HepG2 (cell line): Measurements from ENCODE around the gene IFNA2. TPM values are rescaled to one million over a fixed set of nuclear protein-coding genes. Genes with fewer than 3 reads are reported as not detected.
"Not testable (repeated sequence)": the region's sequence is repeated elsewhere in the genome, so short reads cannot be mapped to it uniquely, and the experiment has no call there.

Source experiments
- ATAC-seq: fragments of 200-7000 bp; cut with Tn5 transposase; 3 replicates; pipeline ENCODE4 v1.9.1; 2020; ENCODE audit warnings: mild to moderate bottlenecking, moderate library complexity
- Bru-seq: library from RNA; stranded (reverse); fragments of 400-500 nt; gene quantifications from one replicate; lab custom pipeline; 2021; lab: Mats Ljungman, UMichigan
- BruChase-seq, 2 experiments: library from RNA; stranded (reverse); fragments of 400-500 nt; gene quantifications; one replicate each; lab custom pipeline; 2021; lab: Mats Ljungman, UMichigan
- BruUV-seq: library from RNA; stranded (reverse); fragments of 400-500 nt; replicated peaks from 2 replicates; lab custom pipeline; 2021; lab: Mats Ljungman, UMichigan
- CTCF ChIA-PET: fragments of 300-600 bp; formaldehyde crosslinking; extraction: SDS; loops from one replicate; lab custom pipeline; 2021; ENCODE audit warnings: low total read pairs, inconsistent platforms, low intra/inter-chr PET ratio; lab: Yijun Ruan, JAX
- POLR2A ChIA-PET: fragments of 350-600 bp; sonication (Branson Sonifier 250); formaldehyde crosslinking; loops from one replicate; lab custom pipeline; 2020; ENCODE audit warnings: antibody characterized with exemption, inconsistent platforms; lab: Yijun Ruan, JAX
- DNase-seq: peaks from one replicate; pipeline ENCODE4 v3.0.0-alpha.2; 2015; ENCODE audit warnings: low spot score
- FAIRE-seq: peaks from 3 replicates; lab custom pipeline; 2011; peaks lifted over from hg19 to GRCh38; lab: Jason Lieb, UNC
- H2AFZ ChIP-seq: one replicate; pipeline ENCODE4 v1.6.1; 2011; ENCODE audit warnings: low read length, inconsistent platforms
- H3K27ac ChIP-seq: fragments of 300-600 bp; 3 replicates; pipeline ENCODE4 v1.8.0; 2011; ENCODE audit warnings: mixed run types, mild to moderate bottlenecking, mixed read lengths, low read length, inconsistent platforms; ENCODE audit not compliant: insufficient read depth; ENCODE audit errors: extremely low read length
- H3K27me3 ChIP-seq, 2 experiments: fragments of 200-600 bp in 1 of 2; 2 replicates in 1 of 2; 3 replicates in 1 of 2; pipeline versions ENCODE4 v1.6.0 to v1.8.0; 2011; ENCODE audit warnings: low read length in 2 of 2, mild to moderate bottlenecking in 2 of 2, moderate library complexity in 2 of 2, inconsistent platforms in 1 of 2; ENCODE audit not compliant: insufficient read depth in 2 of 2, control insufficient read depth in 1 of 2
- H3K36me3 ChIP-seq, 2 experiments: fragments of 200-600 bp in 1 of 2; replicated peaks in 1 of 2; 2 replicates in 1 of 2; 3 replicates in 1 of 2; pipeline versions ENCODE4 v1.5.1 to v1.8.0; 2011; ENCODE audit warnings: low read length in 2 of 2, inconsistent platforms in 1 of 2; ENCODE audit not compliant: insufficient read depth in 2 of 2, control insufficient read depth in 1 of 2
- H3K4me1 ChIP-seq: 2 replicates; pipeline ENCODE4 v1.5.1; 2012; ENCODE audit warnings: low read length, inconsistent platforms; ENCODE audit not compliant: insufficient read depth
- H3K4me2 ChIP-seq: 2 replicates; pipeline ENCODE4 v1.6.0; 2011; ENCODE audit warnings: low read depth, low read length, inconsistent platforms
- H3K4me3 ChIP-seq, 3 experiments: fragments of 200-600 bp in 1 of 3; sonication (generic), shearing (Covaris generic) in 1 of 3; replicated peaks in 1 of 3; 2 replicates each; pipeline ENCODE4 v1.5.1; 2011 to 2016; ENCODE audit warnings: low read length in 3 of 3, inconsistent platforms in 2 of 3, low read depth in 2 of 3, mild to moderate bottlenecking in 2 of 3, control low read depth in 1 of 3, mixed read lengths in 1 of 3; ENCODE audit not compliant: insufficient read depth in 1 of 3
- H3K79me2 ChIP-seq: one replicate; pipeline ENCODE4 v1.6.1; 2011; ENCODE audit warnings: low read length, inconsistent platforms; ENCODE audit not compliant: insufficient read depth
- H3K9ac ChIP-seq: 2 replicates; pipeline ENCODE4 v1.6.0; 2011; ENCODE audit warnings: mild to moderate bottlenecking, low read depth, low read length, inconsistent platforms; ENCODE audit not compliant: insufficient read depth
- H3K9me3 ChIP-seq: 2 replicates; pipeline ENCODE4 v1.5.1; 2012; ENCODE audit warnings: mild to moderate bottlenecking, low read length
- H4K20me1 ChIP-seq: 2 replicates; pipeline ENCODE4 v1.6.0; 2011; ENCODE audit warnings: inconsistent platforms, mild to moderate bottlenecking, low read length, moderate library complexity; ENCODE audit not compliant: insufficient read depth
- IKZF1 ChIP-seq: fragments of 450-650 bp; IDR thresholded peaks from 2 replicates; pipeline ENCODE4 v1.7.1; 2016
- SALL1 ChIP-seq: sonication (generic); formaldehyde crosslinking; IDR thresholded peaks from 2 replicates; pipeline ENCODE4 v1.8.0; 2022; ENCODE audit warnings: mild to moderate bottlenecking, missing genetic modification reagents
- ZIK1 ChIP-seq: sonication (generic); formaldehyde crosslinking; IDR thresholded peaks from 2 replicates; pipeline ENCODE4 v1.5.0; 2020; ENCODE audit warnings: mild to moderate bottlenecking, low read depth, missing genetic modification reagents, borderline replicate concordance
- WGBS: methylation state at CpG from one replicate; pipeline ENCODE4 v1.1.6; 2017; ENCODE audit warnings: low lambda C conversion rate; 5-methylcytosine and 5-hydroxymethylcytosine counted together
- in situ Hi-C: cut with HindIII; loops from 2 replicates; pipeline ENCODE4 v1.10.0; 2017; ENCODE audit warnings: low pct_unique_long_range_greater_than_20kb; ENCODE audit not compliant: extremely low pct_ligation_motif_present
- intact Hi-C: fragments of 100-400 bp; cut with micrococcal nuclease; formaldehyde crosslinking; loops from one replicate; pipeline ENCODE4 v1.10.0; 2022; ENCODE audit not compliant: unreplicated experiment
- long read RNA-seq, 2 experiments: library from RNA in 1 of 2; library from polyadenylated mRNA in 1 of 2; stranded (forward) in 1 of 2; unstranded in 1 of 2; transcript quantifications; one replicate each; pipeline ENCODE4 v2.0.0, GENCODE V29; 2019 to 2022
- polyA minus RNA-seq, 3 experiments: library from RNA; depleted of rRNA, polyadenylated mRNA; stranded (reverse); fragments of >200 nt; gene quantifications; 2 replicates each; pipeline ENCODE4 v1.2.3, GENCODE V29; 2011; ENCODE audit warnings: low replicate concordance in 1 of 3
- polyA plus RNA-seq, 8 experiments: library from polyadenylated mRNA; depleted of rRNA in 3 of 8; stranded (reverse) in 7 of 8; unstranded in 1 of 8; fragments of >200 nt; fragmentation: Illumina TruSeq in 4 of 8; extraction: Trizol in 4 of 8; gene quantifications; 2 replicates each; pipeline versions ENCODE4 v1.2.1 to v1.2.3, GENCODE V29; 2011 to 2016; ENCODE audit warnings: low read depth in 4 of 8, missing spikeins in 1 of 8, mixed read lengths in 1 of 8; ENCODE audit not compliant: insufficient read depth in 1 of 8
- total RNA-seq, 5 experiments: library from RNA; depleted of rRNA; stranded (reverse); fragments of >200 nt; fragmentation: Illumina TruSeq; extraction: Trizol; gene quantifications; 2 replicates each; pipeline ENCODE4 v1.2.3, GENCODE V29; 2016; ENCODE audit warnings: low read depth in 1 of 5
- TF ChIP-seq, protein P1 (sequence below): sonication (generic); formaldehyde crosslinking; IDR thresholded peaks from 2 replicates; pipeline ENCODE4 v1.5.0; 2020; ENCODE audit warnings: mild to moderate bottlenecking, low read depth, missing genetic modification reagents, borderline replicate concordance

IFNA2 gene
- total RNA-seq (2016; rRNA removed; fragmentation: Illumina TruSeq; extraction: Trizol) = not detected in 2 replicates
- total RNA-seq (2016; cell fraction: cytosol; rRNA removed; fragmentation: Illumina TruSeq; extraction: Trizol; ENCODE audit: low read depth) = not detected in 2 replicates
- not detected in 2 replicates for total RNA-seq (2016; cell fraction: insoluble cytoplasmic fraction; rRNA removed; fragmentation: Illumina TruSeq; extraction: Trizol)
- total RNA-seq (2016; cell fraction: membrane; rRNA removed; fragmentation: Illumina TruSeq; extraction: Trizol) = not detected in 2 replicates
- not detected in 2 replicates for total RNA-seq (2016; cell fraction: nucleus; rRNA removed; fragmentation: Illumina TruSeq; extraction: Trizol)
- polyA plus RNA-seq (2011; rRNA removed) = not detected in 2 replicates
- not detected in 2 replicates for polyA plus RNA-seq (2011; cell fraction: cytosol; rRNA removed)
- polyA plus RNA-seq (2011; cell fraction: nucleus; rRNA removed) = not detected in 2 replicates
- polyA plus RNA-seq (2012) = not detected in 2 replicates
- not detected in 2 replicates for polyA plus RNA-seq (2016; cell fraction: cytosol; fragmentation: Illumina TruSeq; extraction: Trizol; ENCODE audit: low read depth)
- polyA plus RNA-seq (2016; cell fraction: insoluble cytoplasmic fraction; fragmentation: Illumina TruSeq; extraction: Trizol; ENCODE audit: low read depth) = not detected in 2 replicates
- not detected in 2 replicates for polyA plus RNA-seq (2016; cell fraction: membrane; fragmentation: Illumina TruSeq; extraction: Trizol; ENCODE audit: low read depth)
- polyA plus RNA-seq (2016; cell fraction: nucleus; fragmentation: Illumina TruSeq; extraction: Trizol; ENCODE audit: insufficient read depth, low read depth) = not detected in 2 replicates
- polyA minus RNA-seq (2011; rRNA and poly(A)+ RNA removed; ENCODE audit: low replicate concordance) = not detected in 2 replicates
- not detected in 2 replicates for polyA minus RNA-seq (2011; cell fraction: cytosol; rRNA and poly(A)+ RNA removed)
- polyA minus RNA-seq (2011; cell fraction: nucleus; rRNA and poly(A)+ RNA removed) = not detected in 2 replicates
- not detected for Bru-seq, nascent RNA
- not detected for BruChase-seq, experiment 1, labeled RNA remaining after a 6-hour chase
- not detected for BruChase-seq, experiment 2, labeled RNA remaining after a 2-hour chase
- long read RNA-seq, experiment 1 = 0 reads
- long read RNA-seq, experiment 2 = 0 reads

- H2AFZ ChIP-seq = no peak within 1 kb of the TSS
- no peak within 1 kb of the TSS for H3K4me2 ChIP-seq
- WGBS = 0% methylated on average over 1 of the region's 1 CpG
- no peak for TF ChIP-seq ZIK1 (CRISPR knock-in tag)
- TF ChIP-seq, protein P1, sequence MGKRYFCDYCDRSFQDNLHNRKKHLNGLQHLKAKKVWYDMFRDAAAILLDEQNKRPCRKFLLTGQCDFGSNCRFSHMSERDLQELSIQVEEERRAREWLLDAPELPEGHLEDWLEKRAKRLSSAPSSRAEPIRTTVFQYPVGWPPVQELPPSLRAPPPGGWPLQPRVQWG (CRISPR knock-in tag) = no peak
- TF ChIP-seq SALL1 = no peak
- TF ChIP-seq IKZF1 = no peak
- TF ChIP-seq, all 625 proteins: peak for 0
- Histone ChIP-seq H3K9me3 (no peaks in the 10 kb centered on the region), H3K4me3 (no peak within 1 kb of the TSS), H3K27me3 (no peaks in the 10 kb centered on the region), H3K36me3 (no peaks in the 10 kb centered on the region), H3K27ac (no peak within 1 kb of the TSS), H4K20me1 (no peaks in the 10 kb centered on the region), H3K79me2 (no peaks in the 10 kb centered on the region), H3K4me1 (no peaks in the 10 kb centered on the region; the same call in none of the 2 replicates), H3K9ac (no peak within 1 kb of the TSS)
- ChIA-PET POLR2A (no interaction called here), CTCF (no interaction called here)
- intact Hi-C loops = no loop called here
- DNase-seq = no peak
- no peak for FAIRE-seq
- no TSS peak for BruUV-seq
- in situ Hi-C loops = no loop called here
- ATAC-seq = no peak
These were observed at the start of gene IFNA2 for GRCh38 chr9:21385131-21385670. Gene IFNA2 (minus strand): TSS chr9:21385398. CDS start chr9:21385329, 69 bp downstream.

- WGBS = 9% methylated on average over 5 of the region's 7 CpGs
- FAIRE-seq, H3K27me3 ChIP-seq: not testable (repeated sequence)
These were observed 49.8 kb upstream of the IFNA2 start for GRCh38 chr9:21435015-21435383.

More at GRCh38 chr9:21435015-21435383, 49.8 kb upstream of the IFNA2 start:
- H2AFZ ChIP-seq, H3K4me2 ChIP-seq, BruUV-seq, H3K4me1 ChIP-seq, ATAC-seq, H4K20me1 ChIP-seq, DNase-seq, H3K36me3 ChIP-seq, H3K4me3 ChIP-seq, H3K27ac ChIP-seq, H3K9ac ChIP-seq, in situ Hi-C loops, H3K79me2 ChIP-seq, H3K9me3 ChIP-seq: not testable (repeated sequence)
- POLR2A ChIA-PET = interaction anchor here (0.7 kb wide), 1 partner anchor 100 kb away, joined by 3 read pairs; the partner anchor contains the start of gene KLHL9
- intact Hi-C loops = loop anchor here (2.0 kb wide), 1 partner anchor 20 kb away; no protein-coding TSS in a partner anchor
- CTCF ChIA-PET = interaction anchor here (1.3 kb wide), 1 partner anchor 21 kb away, joined by 4 read pairs; no protein-coding TSS in a partner anchor
